Activated B cell treated with CpG ODN at 0.5 μM for 24 hours (primary cell): ENCODE measurements around the gene PKD1. TPM values are rescaled to one million over a fixed set of nuclear protein-coding genes. Genes with fewer than 3 reads are reported as not detected.
"Not testable (repeated sequence)": the region's sequence is repeated elsewhere in the genome, so short reads cannot be mapped to it uniquely, and the experiment has no call there.

Experiments used
- ATAC-seq: fragments of 200-7000 bp; cut with Tn5 transposase; one replicate; pipeline ENCODE4 v1.10.0; 2021; ENCODE audit warnings: low read depth, mild to moderate bottlenecking, moderate library complexity
- CTCF ChIA-PET: fragments of 350-600 bp; sonication (Branson Sonifier 250); formaldehyde crosslinking; loops from one replicate; lab custom pipeline; 2021; ENCODE audit warnings: antibody characterized with exemption; lab: Charles Lee
- POLR2A ChIA-PET: fragments of 350-600 bp; sonication (Branson Sonifier 250); formaldehyde crosslinking; loops from one replicate; lab custom pipeline; 2021; ENCODE audit warnings: antibody characterized with exemption; lab: Charles Lee
- DNase-seq: peaks from one replicate; pipeline ENCODE4 v3.0.0; 2022
- H3K27ac Mint-ChIP-seq: one replicate; pipeline ENCODE4 v1.8.0; 2020; ENCODE audit warnings: mixed read lengths
- H3K27me3 Mint-ChIP-seq: one replicate; pipeline ENCODE4 v1.8.0; 2021; ENCODE audit warnings: mixed read lengths
- H3K36me3 Mint-ChIP-seq: one replicate; pipeline ENCODE4 v1.8.0; 2021; ENCODE audit warnings: low read depth, mixed read lengths
- H3K4me1 Mint-ChIP-seq: one replicate; pipeline ENCODE4 v1.8.0; 2021; ENCODE audit warnings: mixed read lengths
- H3K4me3 Mint-ChIP-seq: one replicate; pipeline ENCODE4 v1.8.0; 2020; ENCODE audit warnings: mild to moderate bottlenecking, mixed read lengths
- H3K9me3 Mint-ChIP-seq: one replicate; pipeline ENCODE4 v1.8.0; 2020; ENCODE audit warnings: mixed read lengths
- intact Hi-C: fragments of 100-400 bp; cut with micrococcal nuclease; formaldehyde crosslinking; loops from one replicate; pipeline ENCODE4 v1.15.1; 2024
- total RNA-seq: library from RNA; stranded (reverse); gene quantifications from 2 replicates; pipeline ENCODE4 v1.2.3, GENCODE V29; 2022
- TF ChIP-seq, protein P1 (sequence below): fragments of 200-600 bp; IDR thresholded peaks from one replicate; pipeline ENCODE4 v1.8.0; 2022; ENCODE audit warnings: antibody characterized with exemption, mild to moderate bottlenecking

PKD1 gene
- 58.6 and 84.2 TPM in 2 replicates for total RNA-seq

- ChIA-PET POLR2A (interaction anchor here (0.5 to 1.3 kb wide), 5 partner anchors 11 to 429 kb away, joined by 3 to 26 read pairs (median 6); partner anchors contain the start of genes RPS2 and TRAF7), CTCF (interaction anchor here (0.8 to 0.9 kb wide), 2 partner anchors 19 to 113 kb away, joined by 3 to 4 read pairs; no protein-coding TSS in a partner anchor)
- H3K27me3 Mint-ChIP-seq, H3K9me3 Mint-ChIP-seq, H3K36me3 Mint-ChIP-seq: not testable (repeated sequence)
- H3K4me3 Mint-ChIP-seq = peak within 1 kb of the TSS; percentile 95
- DNase-seq (peak; percentile 100), ATAC-seq (peak; percentile 79)
- H3K27ac Mint-ChIP-seq = peak within 1 kb of the TSS; percentile 97
- H3K4me1 Mint-ChIP-seq = peaks cover 13% of the 10 kb centered on the region
- intact Hi-C loops = loop anchor here (2.0 kb wide), 1 partner anchor 17 kb away; no protein-coding TSS in a partner anchor
Measured at GRCh38 chr16:2135770-2136490, at the start of gene PKD1. Gene PKD1, minus strand, starts transcription at chr16:2135898. Its CDS starts 209 bp downstream, at chr16:2135689.

- Mint-ChIP-seq H3K27me3 (no peaks in the 10 kb centered on the region), H3K4me3 (no peak overlapping the region), H3K4me1 (peaks cover 4% of the 10 kb centered on the region), H3K27ac (no peak overlapping the region), H3K9me3 (no peaks in the 10 kb centered on the region), H3K36me3 (no peaks in the 10 kb centered on the region)
- ATAC-seq (no peak), DNase-seq (no peak)
- intact Hi-C loops = no loop called here
- ChIA-PET CTCF (no interaction called here), POLR2A (no interaction called here)
- TF ChIP-seq, protein P1, sequence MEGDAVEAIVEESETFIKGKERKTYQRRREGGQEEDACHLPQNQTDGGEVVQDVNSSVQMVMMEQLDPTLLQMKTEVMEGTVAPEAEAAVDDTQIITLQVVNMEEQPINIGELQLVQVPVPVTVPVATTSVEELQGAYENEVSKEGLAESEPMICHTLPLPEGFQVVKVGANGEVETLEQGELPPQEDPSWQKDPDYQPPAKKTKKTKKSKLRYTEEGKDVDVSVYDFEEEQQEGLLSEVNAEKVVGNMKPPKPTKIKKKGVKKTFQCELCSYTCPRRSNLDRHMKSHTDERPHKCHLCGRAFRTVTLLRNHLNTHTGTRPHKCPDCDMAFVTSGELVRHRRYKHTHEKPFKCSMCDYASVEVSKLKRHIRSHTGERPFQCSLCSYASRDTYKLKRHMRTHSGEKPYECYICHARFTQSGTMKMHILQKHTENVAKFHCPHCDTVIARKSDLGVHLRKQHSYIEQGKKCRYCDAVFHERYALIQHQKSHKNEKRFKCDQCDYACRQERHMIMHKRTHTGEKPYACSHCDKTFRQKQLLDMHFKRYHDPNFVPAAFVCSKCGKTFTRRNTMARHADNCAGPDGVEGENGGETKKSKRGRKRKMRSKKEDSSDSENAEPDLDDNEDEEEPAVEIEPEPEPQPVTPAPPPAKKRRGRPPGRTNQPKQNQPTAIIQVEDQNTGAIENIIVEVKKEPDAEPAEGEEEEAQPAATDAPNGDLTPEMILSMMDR = no peak
Measured at GRCh38 chr16:2184962-2185361, 49.3 kb upstream of the PKD1 start.

GRCh38 chr16:2184346-2184745 is 48.6 kb upstream of the PKD1 start:
- H3K27me3 Mint-ChIP-seq = no peaks in the 10 kb centered on the region
- ChIA-PET POLR2A (no interaction called here), CTCF (no interaction called here)
- DNase-seq (no peak), ATAC-seq (no peak)
- H3K4me1 Mint-ChIP-seq = peaks cover 4% of the 10 kb centered on the region
- intact Hi-C loops = no loop called here
- no peaks in the 10 kb centered on the region for H3K36me3 Mint-ChIP-seq
- no peak overlapping the region for H3K4me3 Mint-ChIP-seq
- TF ChIP-seq, protein P1 = no peak
- H3K27ac Mint-ChIP-seq = no peak overlapping the region
- H3K9me3 Mint-ChIP-seq = no peaks in the 10 kb centered on the region

DNA sequence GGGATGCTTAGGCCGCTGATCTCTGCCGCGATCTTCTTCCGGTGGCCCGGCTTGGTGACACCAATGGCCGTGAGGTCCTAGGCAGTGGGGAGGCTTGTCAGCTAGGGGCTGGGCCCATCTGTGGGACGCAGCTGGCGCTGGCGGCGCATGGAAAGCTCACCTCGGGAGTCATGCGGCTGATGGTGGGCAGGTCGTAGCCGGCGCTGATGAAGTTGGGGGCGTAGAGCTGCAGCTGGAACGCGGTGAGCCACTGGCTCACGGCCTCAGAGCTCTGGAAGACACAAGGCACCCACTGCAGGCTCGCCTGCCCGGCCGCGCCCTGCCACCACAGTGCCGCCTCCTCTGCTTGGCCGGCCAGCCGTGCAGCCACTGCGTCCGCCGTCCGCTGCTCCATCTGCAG is 48.0 kb upstream of the PKD1 start:
- ATAC-seq (no peak), DNase-seq (no peak)
- ChIA-PET POLR2A (no interaction called here), CTCF (no interaction called here)
- H3K27me3 Mint-ChIP-seq = no peaks in the 10 kb centered on the region
- no peaks in the 10 kb centered on the region for H3K9me3 Mint-ChIP-seq
- peaks cover 4% of the 10 kb centered on the region for H3K4me1 Mint-ChIP-seq
- no peak overlapping the region for H3K4me3 Mint-ChIP-seq
- no peak overlapping the region for H3K27ac Mint-ChIP-seq
- H3K36me3 Mint-ChIP-seq = no peaks in the 10 kb centered on the region
- intact Hi-C loops = no loop called here
- TF ChIP-seq, protein P1 = no peak

- POLR2A ChIA-PET = interaction anchor here (1.2 kb wide), 2 partner anchors 23 to 26 kb away, joined by 3 read pairs; partner anchors contain the start of gene TRAF7
- TF ChIP-seq, protein P1 = no peak
- no peak for DNase-seq
- no peak for ATAC-seq
- intact Hi-C loops = no loop called here
- H3K4me1 Mint-ChIP-seq = peaks cover 4% of the 10 kb centered on the region
- H3K27me3 Mint-ChIP-seq = no peaks in the 10 kb centered on the region
- CTCF ChIA-PET = no interaction called here
- H3K4me3 Mint-ChIP-seq = no peak overlapping the region
- peaks cover 5% of the 10 kb centered on the region for H3K36me3 Mint-ChIP-seq
- no peak overlapping the region for H3K27ac Mint-ChIP-seq
- no peaks in the 10 kb centered on the region for H3K9me3 Mint-ChIP-seq
Measured at GRCh38 chr16:2181952-2182351, 46.3 kb upstream of the PKD1 start.
